ENCODE results near the gene LST1.

LST1 gene

GRCh38 chr6:31558318-31558625, 27.8 kb upstream of the LST1 start:
- H2BK5ac ChIP-seq (ENCODE audit: low read length), result no peak overlapping the region
- peaks cover 7% of the 10 kb centered on the region for H3K4me1 ChIP-seq (ENCODE audit: control insufficient read depth, low read depth, low read length)
- no peak overlapping the region for H2BK120ac ChIP-seq (ENCODE audit: low read depth, low read length)
- H3K23ac ChIP-seq (ENCODE audit: low read length), result no peak overlapping the region
- DNase-seq, result no peak
- no CpG with 5 or more reads among the region's 8 CpGs for WGBS (ENCODE audit: extremely low coverage, insufficient coverage, low lambda C conversion rate)
- no peaks in the 10 kb centered on the region for H3K79me1 ChIP-seq (ENCODE audit: low read length)
- H3K27me3 ChIP-seq (ENCODE audit: insufficient read depth, low read length, poor library complexity), result no peaks in the 10 kb centered on the region
- no peak overlapping the region for H3K4me2 ChIP-seq (ENCODE audit: low read length)
- no peak overlapping the region for H4K8ac ChIP-seq (ENCODE audit: low read depth, low read length)
- no peak overlapping the region for H2AK5ac ChIP-seq (ENCODE audit: low read length)
- no peak overlapping the region for H3K56ac ChIP-seq (ENCODE audit: low read length)
- H3K79me2 ChIP-seq (ENCODE audit: control insufficient read depth, insufficient read depth, low read length), result no peaks in the 10 kb centered on the region
- H3K27ac ChIP-seq (ENCODE audit: low read depth, low read length), result no peak overlapping the region
- H3K36me3 ChIP-seq (ENCODE audit: control insufficient read depth, insufficient read depth, low read length), result peaks cover 6% of the 10 kb centered on the region
- H3K4me3 ChIP-seq (ENCODE audit: low read length), result no peak overlapping the region
- no peak overlapping the region for H4K5ac ChIP-seq (ENCODE audit: low read length)
- H3K9ac ChIP-seq (ENCODE audit: low read length), result no peak overlapping the region
- H3K4ac ChIP-seq (ENCODE audit: low read depth, low read length), result no peak overlapping the region
- H2BK15ac ChIP-seq (replicated peaks; ENCODE audit: low read depth), result no peak overlapping the region
- H3K18ac ChIP-seq (ENCODE audit: low read length), result no peak overlapping the region

GRCh38 chr6:31558631-31559500, 27.2 kb upstream of the LST1 start:
- H3K23ac ChIP-seq (ENCODE audit: low read length), result peak overlapping the region; percentile 45
- H3K27me3 ChIP-seq (ENCODE audit: insufficient read depth, low read length, poor library complexity), result no peaks in the 10 kb centered on the region
- no peak overlapping the region for H3K56ac ChIP-seq (ENCODE audit: low read length)
- no peak overlapping the region for H2BK15ac ChIP-seq (replicated peaks; ENCODE audit: low read depth)
- H3K4me1 ChIP-seq (ENCODE audit: control insufficient read depth, low read depth, low read length), result peaks cover 7% of the 10 kb centered on the region
- no peaks in the 10 kb centered on the region for H3K79me1 ChIP-seq (ENCODE audit: low read length)
- H3K27ac ChIP-seq (ENCODE audit: low read depth, low read length), result peak overlapping the region; percentile 26
- peaks cover 6% of the 10 kb centered on the region for H3K36me3 ChIP-seq (ENCODE audit: control insufficient read depth, insufficient read depth, low read length)
- H3K79me2 ChIP-seq (ENCODE audit: control insufficient read depth, insufficient read depth, low read length), result no peaks in the 10 kb centered on the region
- H3K4me3 ChIP-seq (ENCODE audit: low read length), result no peak overlapping the region
- no peak overlapping the region for H3K9ac ChIP-seq (ENCODE audit: low read length)
- no peak overlapping the region for H2AK5ac ChIP-seq (ENCODE audit: low read length)
- H2BK5ac ChIP-seq (ENCODE audit: low read length), result no peak overlapping the region
- no peak overlapping the region for H3K18ac ChIP-seq (ENCODE audit: low read length)
- peak overlapping the region; percentile 7 for H2BK120ac ChIP-seq (ENCODE audit: low read depth, low read length)
- no peak overlapping the region for H4K5ac ChIP-seq (ENCODE audit: low read length)
- WGBS (ENCODE audit: extremely low coverage, insufficient coverage, low lambda C conversion rate), result no CpG with 5 or more reads among the region's 14 CpGs
- no peak overlapping the region for H4K8ac ChIP-seq (ENCODE audit: low read depth, low read length)
- no peak overlapping the region for H3K4ac ChIP-seq (ENCODE audit: low read depth, low read length)
- H3K4me2 ChIP-seq (ENCODE audit: low read length), result no peak overlapping the region
- no peak for DNase-seq

DNA sequence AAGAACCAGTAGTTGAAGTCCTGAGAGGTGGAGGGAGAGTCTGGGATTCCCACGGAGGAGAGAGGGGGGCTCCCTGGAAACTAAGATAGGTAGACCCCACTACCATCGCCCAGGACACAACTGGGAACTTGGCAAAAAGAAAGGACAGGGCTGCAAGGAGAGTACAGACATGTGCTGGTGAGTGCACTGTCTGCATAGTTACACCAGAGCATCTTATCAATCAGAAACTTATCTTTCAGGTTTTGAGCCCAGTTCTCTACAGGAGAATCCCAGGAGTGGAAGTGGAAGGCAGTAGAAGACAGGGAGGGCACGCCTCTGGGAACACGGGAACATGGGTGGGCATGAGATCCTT, 26.5 kb upstream of the LST1 start:
- no peaks in the 10 kb centered on the region for H3K79me2 ChIP-seq (ENCODE audit: control insufficient read depth, insufficient read depth, low read length)
- no peak overlapping the region for H2BK15ac ChIP-seq (replicated peaks; ENCODE audit: low read depth)
- H3K36me3 ChIP-seq (ENCODE audit: control insufficient read depth, insufficient read depth, low read length), result peaks cover 6% of the 10 kb centered on the region
- H3K4me2 ChIP-seq (ENCODE audit: low read length), result no peak overlapping the region
- no peak overlapping the region for H4K5ac ChIP-seq (ENCODE audit: low read length)
- no peak overlapping the region for H3K18ac ChIP-seq (ENCODE audit: low read length)
- H3K27me3 ChIP-seq (ENCODE audit: insufficient read depth, low read length, poor library complexity), result no peaks in the 10 kb centered on the region
- peak overlapping the region; percentile 7 for H2BK120ac ChIP-seq (ENCODE audit: low read depth, low read length)
- H2BK5ac ChIP-seq (ENCODE audit: low read length), result peak overlapping the region; percentile 67
- H3K27ac ChIP-seq (ENCODE audit: low read depth, low read length), result peak overlapping the region; percentile 26
- no peak overlapping the region for H3K4ac ChIP-seq (ENCODE audit: low read depth, low read length)
- no peak for DNase-seq
- H2AK5ac ChIP-seq (ENCODE audit: low read length), result no peak overlapping the region
- WGBS (ENCODE audit: extremely low coverage, insufficient coverage, low lambda C conversion rate), result no CpG with 5 or more reads among the region's 4 CpGs
- peak overlapping the region; percentile 5 for H3K56ac ChIP-seq (ENCODE audit: low read length)
- H3K4me3 ChIP-seq (ENCODE audit: low read length), result no peak overlapping the region
- peak overlapping the region; percentile 45 for H3K23ac ChIP-seq (ENCODE audit: low read length)
- no peak overlapping the region for H4K8ac ChIP-seq (ENCODE audit: low read depth, low read length)
- H3K4me1 ChIP-seq (ENCODE audit: control insufficient read depth, low read depth, low read length), result peaks cover 7% of the 10 kb centered on the region
- no peaks in the 10 kb centered on the region for H3K79me1 ChIP-seq (ENCODE audit: low read length)
- no peak overlapping the region for H3K9ac ChIP-seq (ENCODE audit: low read length)

DNA sequence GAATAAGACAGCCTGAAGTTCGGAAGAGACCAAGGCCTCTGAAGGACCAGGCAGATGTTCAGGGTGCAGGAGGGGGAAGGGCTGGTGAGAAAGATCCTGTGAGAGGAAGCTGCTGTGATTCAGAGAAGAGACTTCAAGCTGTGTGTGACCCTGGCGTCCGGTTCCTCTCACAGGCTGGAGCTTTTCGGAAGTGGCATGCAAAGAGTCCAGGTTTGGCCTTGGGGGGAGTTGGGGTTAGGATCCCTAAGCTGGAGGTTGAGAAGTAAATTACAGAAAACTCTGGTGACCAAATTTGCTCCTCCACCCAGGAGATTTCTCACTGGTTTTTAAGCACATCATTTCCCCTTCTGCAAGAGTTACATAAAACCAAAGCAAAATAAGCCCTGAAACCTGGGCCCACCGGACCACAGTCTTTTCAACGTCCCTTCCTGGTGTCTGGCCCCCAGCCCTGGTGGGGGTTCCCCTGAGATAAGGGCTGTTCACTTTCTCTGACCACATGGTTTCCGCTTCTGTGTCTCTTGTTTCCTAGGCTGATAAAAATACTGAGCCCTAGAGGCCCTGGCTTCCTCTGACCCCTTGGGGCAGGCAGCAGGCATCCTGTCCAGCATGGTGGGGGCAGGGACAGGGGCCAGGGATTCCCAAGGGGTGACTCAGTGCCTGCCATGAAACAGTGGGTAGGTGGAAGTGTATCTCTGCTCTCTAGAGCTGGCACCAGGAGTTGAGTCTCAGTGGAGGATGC, 25.9 kb upstream of the LST1 start:
- no peak overlapping the region for H3K18ac ChIP-seq (ENCODE audit: low read length)
- H3K4me3 ChIP-seq (ENCODE audit: low read length), result no peak overlapping the region
- no peak overlapping the region for H3K4ac ChIP-seq (ENCODE audit: low read depth, low read length)
- no peaks in the 10 kb centered on the region for H3K79me2 ChIP-seq (ENCODE audit: control insufficient read depth, insufficient read depth, low read length)
- no peak overlapping the region for H3K9ac ChIP-seq (ENCODE audit: low read length)
- no CpG with 5 or more reads among the region's 7 CpGs for WGBS (ENCODE audit: extremely low coverage, insufficient coverage, low lambda C conversion rate)
- H3K4me2 ChIP-seq (ENCODE audit: low read length), result no peak overlapping the region
- peak overlapping the region; percentile 0 for H3K56ac ChIP-seq (ENCODE audit: low read length)
- no peak overlapping the region for H2BK15ac ChIP-seq (replicated peaks; ENCODE audit: low read depth)
- peak; percentile 83 for DNase-seq
- no peak overlapping the region for H4K8ac ChIP-seq (ENCODE audit: low read depth, low read length)
- H3K27me3 ChIP-seq (ENCODE audit: insufficient read depth, low read length, poor library complexity), result no peaks in the 10 kb centered on the region
- H3K27ac ChIP-seq (ENCODE audit: low read depth, low read length), result peak overlapping the region; percentile 26
- no peak overlapping the region for H3K23ac ChIP-seq (ENCODE audit: low read length)
- H2BK120ac ChIP-seq (ENCODE audit: low read depth, low read length), result peak overlapping the region; percentile 7
- H4K5ac ChIP-seq (ENCODE audit: low read length), result no peak overlapping the region
- peaks cover 7% of the 10 kb centered on the region for H3K4me1 ChIP-seq (ENCODE audit: control insufficient read depth, low read depth, low read length)
- no peak overlapping the region for H2AK5ac ChIP-seq (ENCODE audit: low read length)
- no peaks in the 10 kb centered on the region for H3K79me1 ChIP-seq (ENCODE audit: low read length)
- peak overlapping the region; percentile 67 for H2BK5ac ChIP-seq (ENCODE audit: low read length)
- H3K36me3 ChIP-seq (ENCODE audit: control insufficient read depth, insufficient read depth, low read length), result peaks cover 6% of the 10 kb centered on the region

DNA sequence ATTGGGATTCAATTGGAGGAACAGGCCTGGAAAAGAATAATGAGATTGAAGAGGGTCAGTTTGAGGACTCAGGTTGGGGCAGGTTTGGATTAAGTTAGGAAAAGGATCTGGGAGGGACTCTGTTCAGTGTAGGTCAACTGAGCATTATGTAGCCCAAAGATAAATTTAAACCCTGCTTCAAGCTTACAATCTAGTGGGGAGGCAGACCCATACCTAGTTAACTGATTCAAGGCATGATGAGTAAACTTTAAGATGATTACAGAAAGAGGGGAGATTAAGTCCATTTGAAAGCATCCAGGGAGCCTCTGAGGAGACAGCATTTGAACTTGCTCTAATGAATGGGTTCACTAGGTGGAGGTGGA, 25.4 kb upstream of the LST1 start:
- Histone ChIP-seq H3K9ac (ENCODE audit: low read length) (no peak overlapping the region), H2AK5ac (ENCODE audit: low read length) (no peak overlapping the region), H3K79me1 (ENCODE audit: low read length) (no peaks in the 10 kb centered on the region), H3K4me1 (ENCODE audit: control insufficient read depth, low read depth, low read length) (peaks cover 7% of the 10 kb centered on the region), H3K18ac (ENCODE audit: low read length) (no peak overlapping the region), H3K56ac (ENCODE audit: low read length) (no peak overlapping the region), H2BK15ac (replicated peaks; ENCODE audit: low read depth) (no peak overlapping the region), H3K23ac (ENCODE audit: low read length) (no peak overlapping the region), H3K79me2 (ENCODE audit: control insufficient read depth, insufficient read depth, low read length) (no peaks in the 10 kb centered on the region), H4K5ac (ENCODE audit: low read length) (no peak overlapping the region), H3K36me3 (ENCODE audit: control insufficient read depth, insufficient read depth, low read length) (peaks cover 6% of the 10 kb centered on the region), H3K27me3 (ENCODE audit: insufficient read depth, low read length, poor library complexity) (no peaks in the 10 kb centered on the region), H2BK5ac (ENCODE audit: low read length) (no peak overlapping the region), H4K8ac (ENCODE audit: low read depth, low read length) (no peak overlapping the region), H3K4me3 (ENCODE audit: low read length) (no peak overlapping the region), H3K27ac (ENCODE audit: low read depth, low read length) (no peak overlapping the region), H3K4ac (ENCODE audit: low read depth, low read length) (no peak overlapping the region), H2BK120ac (ENCODE audit: low read depth, low read length) (no peak overlapping the region), H3K4me2 (ENCODE audit: low read length) (no peak overlapping the region)
- DNase-seq, result no peak
